Renal cortical epithelial cell (primary cell): Measurements from ENCODE around the gene PHF2. TPM values are rescaled to one million over a fixed set of nuclear protein-coding genes. Genes with fewer than 3 reads are reported as not detected.

ENCODE experiments used
- DNase-seq: peaks from one replicate; pipeline ENCODE4 v3.0.0-alpha.2; 2011; ENCODE audit warnings: low read depth
- total RNA-seq: library from RNA; depleted of rRNA; stranded (reverse); fragments of >200 nt; gene quantifications from 2 replicates; pipeline ENCODE4 v1.2.3, GENCODE V29; 2014

The PHF2 gene
- 8.3 and 15.1 TPM in 2 replicates for total RNA-seq

GRCh38 chr9:93576258-93577077 lies at the start of gene PHF2:
Gene PHF2 (plus strand): TSS chr9:93576584. CDS start chr9:93576774, 190 bp downstream.
- DNase-seq = no peak

DNA sequence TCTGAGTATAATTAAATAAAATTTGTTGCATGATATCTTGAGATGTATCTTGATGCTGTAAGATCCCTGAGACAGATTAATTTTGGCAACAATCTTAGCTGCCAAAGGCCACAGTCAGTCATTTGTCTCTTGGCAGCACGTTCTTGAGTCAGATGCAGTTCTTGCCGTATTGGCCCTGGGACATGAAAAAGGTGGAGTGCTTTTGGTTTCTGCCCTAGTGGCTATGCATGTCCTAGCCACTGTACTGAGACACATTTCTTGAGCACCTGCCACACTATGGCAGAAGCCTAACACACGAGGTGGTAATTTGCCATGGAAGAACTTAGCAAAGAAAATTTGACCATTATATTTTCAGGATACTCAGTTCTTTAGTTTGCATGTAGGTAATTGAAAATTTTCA lies 45.0 kb upstream of the PHF2 start:
- DNase-seq = no peak

- DNase-seq = no peak
These were observed 44.2 kb upstream of the PHF2 start for GRCh38 chr9:93532141-93532540.

DNA sequence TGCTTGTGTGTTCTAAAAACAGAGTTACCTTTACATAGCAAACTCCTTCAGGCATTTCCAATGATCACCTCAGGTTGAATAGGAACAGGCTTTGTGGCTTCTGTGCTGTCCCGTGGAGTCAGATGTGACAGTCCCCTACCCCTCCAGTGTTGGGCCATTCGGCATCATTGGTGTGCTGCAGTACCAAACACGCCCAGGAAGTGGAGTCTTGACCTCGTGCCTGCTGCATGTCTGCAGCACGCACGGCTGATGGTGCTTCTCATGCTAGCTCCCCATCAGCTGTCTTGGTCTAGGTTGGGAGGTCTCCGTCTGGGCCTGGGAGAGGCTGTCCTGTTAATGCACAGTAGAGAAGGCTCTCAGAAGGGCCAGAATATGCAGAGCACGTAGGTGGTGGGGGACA lies 42.5 kb upstream of the PHF2 start:
- DNase-seq = no peak

GRCh38 chr9:93536167-93536566 lies 40.2 kb upstream of the PHF2 start:
- DNase-seq = no peak

GRCh38 chr9:93536874-93537273 lies 39.5 kb upstream of the PHF2 start:
- peak; percentile 58 for DNase-seq

- DNase-seq = no peak
These were observed 36.1 kb upstream of the PHF2 start for GRCh38 chr9:93540305-93540704.

GRCh38 chr9:93541005-93541404 lies 35.4 kb upstream of the PHF2 start:
- DNase-seq = no peak

GRCh38 chr9:93541581-93542349 lies 34.6 kb upstream of the PHF2 start:
- no peak for DNase-seq

DNA sequence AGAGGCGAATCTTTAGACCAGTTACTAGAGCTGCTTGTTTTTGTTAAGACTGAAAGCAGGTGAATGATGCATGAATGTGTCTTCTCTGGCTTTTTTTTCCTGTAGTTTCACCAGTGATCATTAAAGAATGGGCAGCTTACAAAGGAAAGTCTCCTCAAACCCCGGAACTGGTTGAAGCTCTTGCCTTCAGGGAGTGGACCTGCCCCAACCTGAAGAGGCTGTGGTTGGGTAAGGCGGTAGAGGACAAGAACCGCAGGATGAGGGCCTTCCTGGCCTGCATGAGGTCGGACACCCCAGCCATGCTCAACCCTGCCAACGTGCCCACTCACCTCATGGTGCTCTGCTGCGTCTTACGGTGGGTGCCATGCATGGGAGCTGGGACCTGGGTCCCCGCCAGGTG lies 33.3 kb upstream of the PHF2 start:
- DNase-seq = no peak

GRCh38 chr9:93546356-93546755 lies 30.0 kb upstream of the PHF2 start:
- no peak for DNase-seq

- DNase-seq = peak; percentile 54
These were observed 26.8 kb upstream of the PHF2 start for GRCh38 chr9:93549611-93550010.

GRCh38 chr9:93552923-93553322 lies 23.5 kb upstream of the PHF2 start:
- DNase-seq = no peak

GRCh38 chr9:93555370-93555769 lies 21.0 kb upstream of the PHF2 start:
- no peak for DNase-seq

GRCh38 chr9:93557366-93558137 lies 18.8 kb upstream of the PHF2 start:
- no peak for DNase-seq

DNA sequence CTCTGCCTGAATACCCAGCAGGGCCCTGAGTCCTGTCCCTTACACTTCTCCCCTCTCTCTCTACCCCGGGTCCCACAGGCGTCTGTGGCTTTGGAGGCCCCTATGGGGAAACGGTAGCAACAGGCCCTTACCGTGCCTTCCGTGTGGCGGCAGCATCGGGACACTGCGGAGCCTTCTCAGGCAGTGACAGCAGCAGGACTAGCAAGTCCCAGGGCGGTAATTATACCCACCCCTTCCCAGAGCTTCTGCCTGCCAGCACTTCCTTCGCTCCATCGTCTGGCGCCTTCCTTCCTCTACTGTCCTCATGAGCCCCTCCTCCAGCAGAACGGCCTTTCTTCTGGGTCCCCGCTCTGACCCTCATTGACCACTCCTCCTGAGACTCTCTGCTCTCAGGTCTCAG lies 17.9 kb upstream of the PHF2 start:
- DNase-seq = no peak

- DNase-seq = no peak
These were observed 15.4 kb upstream of the PHF2 start for GRCh38 chr9:93560991-93561390.

- DNase-seq = no peak
These were observed 14.2 kb upstream of the PHF2 start for GRCh38 chr9:93562157-93562556.

DNA sequence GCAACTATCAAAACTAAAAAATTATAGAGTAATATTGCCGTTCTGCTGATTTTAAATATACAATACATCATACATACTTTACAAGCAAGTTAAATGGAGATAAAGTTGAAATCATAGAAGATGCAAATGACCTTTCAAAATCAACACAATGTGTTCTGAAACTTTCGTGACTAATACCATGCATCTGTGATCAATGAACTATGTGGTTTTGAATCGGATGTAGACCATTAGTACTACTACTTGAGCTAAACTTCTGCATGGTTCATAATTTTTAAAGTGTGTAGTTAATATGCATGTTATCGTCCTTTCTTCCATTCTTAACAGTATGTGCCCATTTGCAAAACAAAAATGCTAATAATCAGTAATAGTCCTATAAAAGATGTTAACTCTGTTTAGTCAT lies 11.3 kb upstream of the PHF2 start:
- DNase-seq = no peak

DNA sequence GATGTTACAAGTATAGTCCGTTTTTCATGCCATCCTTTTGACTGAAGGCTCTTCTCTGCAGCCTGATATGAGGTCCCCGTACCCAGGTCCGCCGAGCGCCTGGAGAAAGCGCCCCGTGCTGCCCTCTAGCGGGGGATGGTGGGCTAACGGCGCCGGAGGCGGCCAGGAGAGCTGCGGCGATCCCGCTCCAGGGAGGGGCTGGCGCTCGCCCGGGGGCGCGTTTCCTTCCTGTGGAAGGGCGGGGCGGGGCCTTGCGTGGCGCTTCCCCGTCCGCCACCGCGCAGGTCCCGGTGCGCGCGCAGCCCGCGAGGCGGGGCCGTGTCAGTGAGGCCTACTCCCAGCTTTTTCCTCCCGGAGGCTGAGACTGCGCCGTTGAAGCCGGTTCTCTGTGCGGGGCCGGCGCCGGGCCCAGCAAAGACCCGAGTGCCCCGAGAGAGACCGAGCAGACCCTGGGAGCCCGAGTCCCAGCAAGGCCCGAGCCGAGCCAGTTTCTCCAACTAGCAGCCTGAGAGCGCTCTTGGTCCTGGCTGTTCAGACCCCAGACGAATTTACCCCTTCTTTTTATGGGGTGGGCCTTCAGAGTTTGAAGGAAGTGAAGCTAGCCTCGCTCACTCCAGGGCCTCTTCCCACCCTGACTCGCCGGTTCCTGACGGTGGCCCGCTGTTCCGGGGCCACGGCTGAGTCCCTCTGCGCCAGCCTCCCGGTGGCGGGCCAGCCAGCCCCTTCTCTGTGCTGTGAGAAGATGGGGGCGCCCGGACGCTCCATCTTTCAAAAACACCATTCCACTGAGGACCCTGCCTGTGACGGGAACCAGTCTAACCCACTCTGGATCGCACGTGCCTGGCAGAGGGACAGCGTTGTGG lies 9.7 kb upstream of the PHF2 start:
- peak; percentile 83 for DNase-seq

DNA sequence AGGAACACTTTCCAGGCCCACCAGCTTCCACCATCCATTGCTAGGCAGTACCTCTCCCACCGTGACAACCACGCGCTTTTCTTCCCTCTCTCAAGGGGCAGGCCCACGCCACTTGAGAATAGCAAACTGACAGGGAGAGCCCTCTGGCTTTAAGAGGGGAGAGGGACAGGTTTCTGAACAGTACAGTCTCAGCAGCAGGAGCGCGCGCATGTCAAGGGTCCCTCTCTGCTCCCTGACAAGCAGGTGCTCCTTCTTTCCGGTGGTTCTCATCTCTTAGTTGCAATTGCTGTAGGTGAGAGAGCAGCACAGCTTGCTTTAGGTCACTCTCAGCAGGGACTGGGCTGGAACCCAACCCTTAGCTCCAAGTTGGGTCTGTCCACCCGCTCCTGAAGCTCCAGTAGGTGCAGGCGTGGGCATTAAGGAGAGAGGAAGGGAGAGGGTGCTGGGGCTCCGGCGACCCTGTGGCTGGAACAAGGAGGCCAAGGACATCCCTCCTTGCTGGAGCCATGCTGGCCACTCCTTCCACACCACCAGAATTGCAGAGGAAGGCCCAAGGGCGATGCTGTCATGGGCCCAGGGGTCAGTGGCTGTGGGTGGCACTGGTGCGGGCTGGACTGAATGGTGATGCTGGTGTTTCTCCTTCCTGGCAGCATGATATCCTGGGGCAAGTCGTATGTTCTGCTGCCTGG lies 9.0 kb upstream of the PHF2 start:
- DNase-seq = no peak
